ENCODE measurements around the gene HTR7.

Gene HTR7

DNA sequence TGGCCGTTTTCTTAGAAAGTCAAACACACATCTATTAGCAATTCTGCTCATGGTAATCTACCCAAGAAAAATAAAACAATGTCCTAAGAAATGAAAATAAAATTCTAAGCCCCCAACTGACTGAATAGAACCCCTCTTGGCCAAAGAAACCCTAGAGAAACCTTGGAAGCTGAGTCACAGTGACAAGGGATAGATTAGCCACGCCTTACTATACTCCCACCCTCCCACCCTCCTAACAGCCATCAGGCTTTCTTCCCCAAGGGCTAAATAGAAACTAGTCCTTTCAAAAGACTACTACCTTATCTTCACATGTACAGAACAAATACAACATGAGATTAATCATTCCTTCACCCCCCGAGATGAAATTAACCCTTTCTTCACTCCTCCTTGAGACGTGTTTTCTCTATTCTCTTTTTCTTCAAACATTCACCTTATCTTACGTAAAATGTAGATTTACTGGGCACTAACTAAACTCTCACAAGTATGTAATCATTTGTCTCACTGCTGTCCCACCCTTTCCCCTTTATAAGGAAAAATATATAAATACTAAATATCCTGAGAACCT is 57.5 kb downstream of the HTR7 start:
- TF ChIP-seq CTCF (IDR thresholded peaks at IDR 0.05), result no peak
- no peaks in the 10 kb centered on the region for H3K9me3 ChIP-seq
- H3K4me3 ChIP-seq (ENCODE audit: low read depth in 1 of 2, low read length in 1 of 2), result no peak overlapping the region
- H3K27me3 ChIP-seq, result no peaks in the 10 kb centered on the region
- H3K4me1 ChIP-seq (ENCODE audit: control insufficient read depth in 1 of 2, insufficient read depth in 1 of 2, low read depth in 1 of 2, low read length in 1 of 2), result no peaks in the 10 kb centered on the region
- no peak overlapping the region for H3K27ac ChIP-seq
- H3K36me3 ChIP-seq, result no peaks in the 10 kb centered on the region

- Histone ChIP-seq H3K4me3 (ENCODE audit: low read depth in 1 of 2, low read length in 1 of 2) (no peak overlapping the region), H3K27me3 (no peaks in the 10 kb centered on the region), H3K9me3 (no peaks in the 10 kb centered on the region), H3K27ac (no peak overlapping the region), H3K36me3 (no peaks in the 10 kb centered on the region), H3K4me1 (ENCODE audit: control insufficient read depth in 1 of 2, insufficient read depth in 1 of 2, low read depth in 1 of 2, low read length in 1 of 2) (no peaks in the 10 kb centered on the region)
- TF ChIP-seq CTCF (IDR thresholded peaks at IDR 0.05), result no peak
These were observed 58.7 kb downstream of the HTR7 start for GRCh38 chr10:90799172-90799571.

GRCh38 chr10:90798482-90798881 is 59.4 kb downstream of the HTR7 start:
- Histone ChIP-seq H3K9me3 (no peaks in the 10 kb centered on the region), H3K4me3 (ENCODE audit: low read depth in 1 of 2, low read length in 1 of 2) (no peak overlapping the region), H3K36me3 (no peaks in the 10 kb centered on the region), H3K4me1 (ENCODE audit: control insufficient read depth in 1 of 2, insufficient read depth in 1 of 2, low read depth in 1 of 2, low read length in 1 of 2) (no peaks in the 10 kb centered on the region), H3K27ac (no peak overlapping the region), H3K27me3 (no peaks in the 10 kb centered on the region)
- TF ChIP-seq CTCF (IDR thresholded peaks at IDR 0.05), result no peak

DNA sequence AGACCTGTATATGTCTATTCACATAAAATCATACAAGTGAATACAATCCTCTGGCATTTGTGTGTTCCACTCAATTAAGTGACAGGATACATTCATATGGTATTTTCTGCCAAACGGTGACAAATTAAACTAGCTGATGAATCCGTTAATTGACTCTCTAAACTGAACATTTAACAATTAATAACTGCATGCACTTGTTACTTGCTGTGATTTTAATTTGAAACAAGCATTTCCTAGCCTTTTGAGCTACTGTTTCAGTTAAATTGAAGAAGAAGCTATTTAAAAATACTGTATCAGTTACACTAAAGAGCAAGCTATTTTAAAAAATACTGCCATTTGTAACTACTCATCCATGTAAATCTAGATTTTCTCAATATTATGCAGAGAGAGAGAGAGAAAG is 67.4 kb downstream of the HTR7 start:
- Histone ChIP-seq H3K27me3 (no peaks in the 10 kb centered on the region), H3K4me3 (ENCODE audit: low read depth in 1 of 2, low read length in 1 of 2) (no peak overlapping the region), H3K36me3 (no peaks in the 10 kb centered on the region), H3K27ac (no peak overlapping the region), H3K4me1 (ENCODE audit: control insufficient read depth in 1 of 2, insufficient read depth in 1 of 2, low read depth in 1 of 2, low read length in 1 of 2) (no peaks in the 10 kb centered on the region), H3K9me3 (no peaks in the 10 kb centered on the region)
- no peak for TF ChIP-seq CTCF (IDR thresholded peaks at IDR 0.05)

DNA sequence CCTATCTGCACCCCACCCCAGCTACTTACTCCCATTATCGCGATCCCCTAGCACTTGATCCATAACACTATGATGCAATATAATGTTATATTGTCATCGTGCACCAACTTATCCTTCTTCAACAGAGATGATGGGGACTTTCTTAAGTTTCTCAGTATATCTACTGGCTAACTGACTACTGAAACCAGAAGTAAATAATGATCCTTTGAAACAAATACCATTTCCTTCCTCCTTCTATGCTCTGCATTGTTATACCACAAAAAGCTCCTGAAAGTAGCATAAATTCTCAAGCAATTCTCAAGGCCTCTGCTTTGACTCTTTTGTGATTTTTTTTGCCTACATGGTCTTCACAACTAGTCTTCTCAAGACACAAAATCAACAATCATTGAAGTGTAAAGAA is 68.9 kb downstream of the HTR7 start:
- Histone ChIP-seq H3K27ac (no peak overlapping the region), H3K27me3 (no peaks in the 10 kb centered on the region), H3K36me3 (no peaks in the 10 kb centered on the region), H3K9me3 (no peaks in the 10 kb centered on the region), H3K4me3 (ENCODE audit: low read depth in 1 of 2, low read length in 1 of 2) (no peak overlapping the region), H3K4me1 (ENCODE audit: control insufficient read depth in 1 of 2, insufficient read depth in 1 of 2, low read depth in 1 of 2, low read length in 1 of 2) (no peaks in the 10 kb centered on the region)
- no peak for TF ChIP-seq CTCF (IDR thresholded peaks at IDR 0.05)

DNA sequence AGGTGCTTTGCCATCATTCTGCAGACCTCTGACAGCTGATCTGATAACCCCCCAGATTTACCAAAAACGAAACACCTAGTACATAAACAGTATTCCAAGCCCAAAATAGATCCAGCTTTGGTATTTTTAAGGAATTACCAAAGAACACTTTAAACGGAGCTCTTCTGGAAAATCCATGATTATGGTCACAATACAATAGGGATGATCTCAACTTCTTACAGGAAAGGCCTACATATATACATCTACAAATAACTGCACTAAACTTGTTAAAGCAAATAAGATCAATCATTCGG is 69.7 kb downstream of the HTR7 start:
- H3K27ac ChIP-seq, result no peak overlapping the region
- no peaks in the 10 kb centered on the region for H3K9me3 ChIP-seq
- H3K4me1 ChIP-seq (ENCODE audit: control insufficient read depth in 1 of 2, insufficient read depth in 1 of 2, low read depth in 1 of 2, low read length in 1 of 2), result no peaks in the 10 kb centered on the region
- H3K4me3 ChIP-seq (ENCODE audit: low read depth in 1 of 2, low read length in 1 of 2), result no peak overlapping the region
- TF ChIP-seq CTCF (IDR thresholded peaks at IDR 0.05), result no peak
- no peaks in the 10 kb centered on the region for H3K27me3 ChIP-seq
- no peaks in the 10 kb centered on the region for H3K36me3 ChIP-seq

All from neutrophil (primary cell).